DND-41 (cell line): ENCODE data around the gene MAPKBP1.

Source experiments
- ATAC-seq: fragments of 200-7000 bp; cut with Tn5 transposase; 3 replicates; pipeline ENCODE4 v1.9.1; 2021; ENCODE audit warnings: low read depth; ENCODE audit not compliant: insufficient read depth
- DNase-seq: peaks from one replicate; pipeline ENCODE4 v3.0.0-alpha.2; 2020
- H2AFZ ChIP-seq: 2 replicates; pipeline ENCODE4 v1.6.0; 2012; ENCODE audit warnings: low read depth, low read length
- H3K27ac ChIP-seq: 2 replicates; pipeline ENCODE4 v1.5.1; 2012; ENCODE audit warnings: low read length, inconsistent platforms
- H3K27me3 ChIP-seq: fragments of 200-600 bp; sonication (generic); 2 replicates; pipeline ENCODE4 v1.6.0; 2012; ENCODE audit warnings: low read length, mild to moderate bottlenecking, inconsistent platforms; ENCODE audit not compliant: insufficient read depth, poor library complexity
- H3K36me3 ChIP-seq: 2 replicates; pipeline ENCODE4 v1.5.1; 2012; ENCODE audit warnings: low read length, inconsistent platforms; ENCODE audit not compliant: insufficient read depth
- H3K4me1 ChIP-seq: 2 replicates; pipeline ENCODE4 v1.5.1; 2012; ENCODE audit warnings: mild to moderate bottlenecking, low read length; ENCODE audit not compliant: insufficient read depth
- H3K4me2 ChIP-seq: 2 replicates; pipeline ENCODE4 v1.6.0; 2012; ENCODE audit warnings: mild to moderate bottlenecking, moderate library complexity, low read length, inconsistent platforms; ENCODE audit not compliant: insufficient read depth
- H3K4me3 ChIP-seq, 2 experiments: fragments of 200-600 bp in 1 of 2; shearing (Covaris generic) in 1 of 2; 2 replicates each; pipeline ENCODE4 v1.5.1; 2012 to 2016; ENCODE audit warnings: inconsistent platforms in 2 of 2, low read length in 2 of 2, mild to moderate bottlenecking in 2 of 2, low read depth in 1 of 2, moderate library complexity in 1 of 2
- H3K79me2 ChIP-seq: 2 replicates; pipeline ENCODE4 v1.6.0; 2012; ENCODE audit warnings: low read length, inconsistent platforms; ENCODE audit not compliant: insufficient read depth
- H3K9ac ChIP-seq: 2 replicates; pipeline ENCODE4 v1.6.0; 2012; ENCODE audit warnings: low read depth, mild to moderate bottlenecking, inconsistent platforms, low read length, moderate library complexity
- H3K9me3 ChIP-seq: 2 replicates; pipeline ENCODE4 v1.5.1; 2012; ENCODE audit warnings: low read length, moderate library complexity, mild to moderate bottlenecking, inconsistent platforms; ENCODE audit not compliant: insufficient read depth, severe bottlenecking
- H4K20me1 ChIP-seq: 2 replicates; pipeline ENCODE4 v1.6.0; 2012; ENCODE audit warnings: low read length; ENCODE audit not compliant: insufficient read depth
- EZH2 ChIP-seq: IDR thresholded peaks from 3 replicates; pipeline ENCODE4 v1.6.1; 2012; ENCODE audit warnings: borderline replicate concordance, low read depth, mild to moderate bottlenecking, moderate library complexity, low read length, inconsistent platforms; ENCODE audit not compliant: severe bottlenecking
- TF ChIP-seq, protein P1 (sequence below): IDR thresholded peaks from 2 replicates; pipeline ENCODE4 v1.5.1; 2012; ENCODE audit warnings: borderline replicate concordance, low read length, moderate library complexity, mild to moderate bottlenecking; ENCODE audit not compliant: poor library complexity, severe bottlenecking; ENCODE audit errors: extremely low read depth

MAPKBP1 gene

GRCh38 chr15:41824062-41824745, 49.9 kb downstream of the MAPKBP1 start:
- Histone ChIP-seq H3K79me2 (0 out of 2 replicates have a peak, but pooled peaks cover 3% of the 10 kb centered on the region), H4K20me1 (no peaks in the 10 kb centered on the region; the same call in 1 of the 2 replicates), H3K4me1 (peaks cover 18% of the 10 kb centered on the region), H3K27ac (no peak overlapping the region), H3K27me3 (no peaks in the 10 kb centered on the region), H3K4me3 (no peak overlapping the region), H3K9me3 (no peaks in the 10 kb centered on the region), H3K9ac (no peak overlapping the region), H2AFZ (no peak overlapping the region), H3K4me2 (no peak overlapping the region), H3K36me3 (peaks cover 43% of the 10 kb centered on the region)
- ATAC-seq (no peak), DNase-seq (no peak)
- no peak for TF ChIP-seq EZH2
- TF ChIP-seq, protein P1, sequence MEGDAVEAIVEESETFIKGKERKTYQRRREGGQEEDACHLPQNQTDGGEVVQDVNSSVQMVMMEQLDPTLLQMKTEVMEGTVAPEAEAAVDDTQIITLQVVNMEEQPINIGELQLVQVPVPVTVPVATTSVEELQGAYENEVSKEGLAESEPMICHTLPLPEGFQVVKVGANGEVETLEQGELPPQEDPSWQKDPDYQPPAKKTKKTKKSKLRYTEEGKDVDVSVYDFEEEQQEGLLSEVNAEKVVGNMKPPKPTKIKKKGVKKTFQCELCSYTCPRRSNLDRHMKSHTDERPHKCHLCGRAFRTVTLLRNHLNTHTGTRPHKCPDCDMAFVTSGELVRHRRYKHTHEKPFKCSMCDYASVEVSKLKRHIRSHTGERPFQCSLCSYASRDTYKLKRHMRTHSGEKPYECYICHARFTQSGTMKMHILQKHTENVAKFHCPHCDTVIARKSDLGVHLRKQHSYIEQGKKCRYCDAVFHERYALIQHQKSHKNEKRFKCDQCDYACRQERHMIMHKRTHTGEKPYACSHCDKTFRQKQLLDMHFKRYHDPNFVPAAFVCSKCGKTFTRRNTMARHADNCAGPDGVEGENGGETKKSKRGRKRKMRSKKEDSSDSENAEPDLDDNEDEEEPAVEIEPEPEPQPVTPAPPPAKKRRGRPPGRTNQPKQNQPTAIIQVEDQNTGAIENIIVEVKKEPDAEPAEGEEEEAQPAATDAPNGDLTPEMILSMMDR, result no peak

DNA sequence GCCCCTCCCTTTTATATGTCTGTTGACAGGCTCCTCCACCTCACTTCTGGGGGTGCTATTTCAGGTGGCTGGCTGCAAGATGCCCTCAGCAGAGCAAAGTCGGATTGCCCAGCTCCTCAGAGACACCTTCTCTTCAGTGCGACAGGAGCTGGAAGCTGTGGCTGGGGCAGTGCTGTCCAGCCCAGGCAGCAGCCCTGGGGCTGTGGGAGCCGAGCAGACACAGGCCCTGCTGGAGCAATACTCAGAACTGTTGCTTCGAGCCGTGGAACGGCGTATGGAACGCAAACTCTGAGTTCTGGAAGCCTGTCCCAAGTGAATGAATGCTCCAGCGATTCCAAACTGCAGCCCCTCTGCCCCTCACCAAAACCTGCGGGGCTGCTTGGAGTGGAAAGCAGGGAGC, 50.9 kb downstream of the MAPKBP1 start:
- peaks cover 2% of the 10 kb centered on the region; the same call in 1 of the 2 replicates for H4K20me1 ChIP-seq
- H3K27ac ChIP-seq, result no peak overlapping the region
- H3K4me3 ChIP-seq, result no peak overlapping the region
- no peak overlapping the region for H2AFZ ChIP-seq
- H3K36me3 ChIP-seq, result peaks cover 36% of the 10 kb centered on the region
- H3K4me1 ChIP-seq, result peaks cover 25% of the 10 kb centered on the region
- H3K79me2 ChIP-seq, result 0 out of 2 replicates have a peak, but pooled peaks cover 3% of the 10 kb centered on the region
- ATAC-seq (no peak), DNase-seq (no peak)
- H3K9me3 ChIP-seq, result no peaks in the 10 kb centered on the region
- no peak overlapping the region for H3K4me2 ChIP-seq
- H3K9ac ChIP-seq, result no peak overlapping the region
- H3K27me3 ChIP-seq, result no peaks in the 10 kb centered on the region
- TF ChIP-seq EZH2, result no peak
- TF ChIP-seq, protein P1, result no peak

GRCh38 chr15:41825572-41826535, 51.6 kb downstream of the MAPKBP1 start:
- Histone ChIP-seq H3K36me3 (peaks cover 29% of the 10 kb centered on the region), H2AFZ (no peak overlapping the region), H3K9ac (no peak overlapping the region), H3K4me1 (peaks cover 30% of the 10 kb centered on the region), H3K9me3 (no peaks in the 10 kb centered on the region), H3K79me2 (0 out of 2 replicates have a peak, but pooled peaks cover 3% of the 10 kb centered on the region), H3K27me3 (no peaks in the 10 kb centered on the region), H4K20me1 (peaks cover 5% of the 10 kb centered on the region; the same call in 1 of the 2 replicates), H3K27ac (no peak overlapping the region), H3K4me3 (no peak overlapping the region), H3K4me2 (no peak overlapping the region)
- TF ChIP-seq, protein P1, result no peak
- TF ChIP-seq EZH2, result no peak
- no peak for ATAC-seq
- no peak for DNase-seq
